Measurements from ENCODE around the gene SLC16A3.

- TF ChIP-seq POLR2A (IDR thresholded peaks at IDR 0.05) (no peak), CTCF (IDR thresholded peaks at IDR 0.05) (no peak), POLR2AphosphoS5 (IDR thresholded peaks at IDR 0.05) (no peak)
Observed at GRCh38 chr17:82237746-82238471, 9.1 kb downstream of the SLC16A3 start.

All from prostate gland (tissue), 2 donors.